Adrenal gland (tissue), 12 donors: ENCODE results near the gene VAMP1. TPM values are rescaled to one million over a fixed set of nuclear protein-coding genes. Genes with fewer than 3 reads are reported as not detected.

Source experiments
- DNase-seq, 7 donors: peaks; one replicate each; pipeline ENCODE4 v3.0.0-alpha.2; 2019 to 2020
- H3K27ac ChIP-seq, 5 donors: fragments of 200-600 bp; sonication (generic) in 4 of 5; 1 replicate in 3 of 5; 2 replicates in 2 of 5; pipeline versions ENCODE4 v1.5.1 to v1.8.0; 2016 to 2020; ENCODE audit warnings: mild to moderate bottlenecking in 1 of 5
- H3K27me3 ChIP-seq: fragments of 200-600 bp; 2 replicates; pipeline ENCODE4 v1.8.0; 2021
- H3K36me3 ChIP-seq, 2 donors: fragments of 200-600 bp; replicated peaks in 1 of 2; 1 replicate in 1 of 2; 2 replicates in 1 of 2; pipeline versions ENCODE4 v1.5.1 to v1.8.0; 2018 to 2022
- H3K4me1 ChIP-seq, 2 donors: fragments of 200-600 bp; replicated peaks in 1 of 2; 1 replicate in 1 of 2; 2 replicates in 1 of 2; pipeline versions ENCODE4 v1.5.1 to v1.8.0; 2018 to 2021
- H3K4me3 ChIP-seq, 4 donors: fragments of 200-600 bp; sonication (generic) in 3 of 4; one replicate each; pipeline ENCODE4 v1.5.1; 2016 to 2018
- H3K9me3 ChIP-seq, 3 donors: fragments of 200-600 bp; sonication (generic) in 1 of 3; replicated peaks in 1 of 3; 1 replicate in 2 of 3; 2 replicates in 1 of 3; pipeline versions ENCODE4 v1.5.1 to v1.8.0; 2016 to 2021
- POLR2A ChIP-seq, 2 donors: fragments of 450-650 bp; IDR thresholded peaks; one replicate each; pipeline ENCODE4 v1.6.1; 2017; ENCODE audit warnings: antibody characterized with exemption in 2 of 2, mild to moderate bottlenecking in 2 of 2, moderate library complexity in 1 of 2
- WGBS, 4 donors: extraction: QIAGEN DNeasy Blood & Tissue Kit in 2 of 4; methylation state at CpG; one replicate each; pipeline versions ENCODE4 v1.1.5 to v1.1.7; 2013 to 2017; 5-methylcytosine and 5-hydroxymethylcytosine counted together
- intact Hi-C, 2 donors: fragments of 100-400 bp; cut with DNase I; formaldehyde crosslinking; loops; one replicate each; pipeline versions ENCODE4 v1.14.1 to v1.15.0; 2022 to 2023
- polyA plus RNA-seq, 3 donors: library from polyadenylated mRNA; stranded (reverse); fragments of 200-250 nt in 2 of 3; fragments of 350-450 nt in 1 of 3; fragmentation: Illumina TruSeq in 1 of 3; extraction: RNeasy Lipid Tissue Mini Kit (QIAGEN cat#74804) in 1 of 3; gene quantifications; one replicate each; pipeline ENCODE4 v1.2.3, GENCODE V29; 2013 to 2014
- total RNA-seq, 9 donors: library from RNA; depleted of rRNA in 4 of 9; stranded (reverse); fragments of >200 nt in 4 of 9; fragments of 120-200 nt in 1 of 9; fragmentation: NEBNext Ultra II Directional in 1 of 9; extraction: Animal tissue kit (Norgen Biotek cat#: 25700) in 1 of 9; gene quantifications; one replicate each; pipeline versions ENCODE4 v1.1.0 to v1.2.4, GENCODE V29; 2013 to 2023
- TF ChIP-seq, protein P1 (sequence below), 6 experiments: fragments of 450-650 bp in 4 of 6; fragments of 200-600 bp in 2 of 6; sonication (generic) in 1 of 6; IDR thresholded peaks; 1 replicate in 5 of 6; 2 replicates in 1 of 6; pipeline versions ENCODE4 v1.5.1 to v1.8.0; 2016 to 2021; ENCODE audit warnings: antibody characterized with exemption in 6 of 6, mild to moderate bottlenecking in 2 of 6, moderate library complexity in 1 of 6
- donor health status: healthy with polysubstance abuse.
- donor health status: Bipolar disorder and iron deficiency.
- donor health status: DM: yes; HTN: yes; CAD: no.
- donor health status: DM: no; HTN: no; CAD: no.
- donor health status: DM: no; HTN: no; CAD: no.
- donor health status: DM: yes; HTN: yes; CAD: no.

The VAMP1 gene
- total and polyA plus RNA-seq, 12 donors: 2.8 to 26.7 (median 9.1) TPM

DNA sequence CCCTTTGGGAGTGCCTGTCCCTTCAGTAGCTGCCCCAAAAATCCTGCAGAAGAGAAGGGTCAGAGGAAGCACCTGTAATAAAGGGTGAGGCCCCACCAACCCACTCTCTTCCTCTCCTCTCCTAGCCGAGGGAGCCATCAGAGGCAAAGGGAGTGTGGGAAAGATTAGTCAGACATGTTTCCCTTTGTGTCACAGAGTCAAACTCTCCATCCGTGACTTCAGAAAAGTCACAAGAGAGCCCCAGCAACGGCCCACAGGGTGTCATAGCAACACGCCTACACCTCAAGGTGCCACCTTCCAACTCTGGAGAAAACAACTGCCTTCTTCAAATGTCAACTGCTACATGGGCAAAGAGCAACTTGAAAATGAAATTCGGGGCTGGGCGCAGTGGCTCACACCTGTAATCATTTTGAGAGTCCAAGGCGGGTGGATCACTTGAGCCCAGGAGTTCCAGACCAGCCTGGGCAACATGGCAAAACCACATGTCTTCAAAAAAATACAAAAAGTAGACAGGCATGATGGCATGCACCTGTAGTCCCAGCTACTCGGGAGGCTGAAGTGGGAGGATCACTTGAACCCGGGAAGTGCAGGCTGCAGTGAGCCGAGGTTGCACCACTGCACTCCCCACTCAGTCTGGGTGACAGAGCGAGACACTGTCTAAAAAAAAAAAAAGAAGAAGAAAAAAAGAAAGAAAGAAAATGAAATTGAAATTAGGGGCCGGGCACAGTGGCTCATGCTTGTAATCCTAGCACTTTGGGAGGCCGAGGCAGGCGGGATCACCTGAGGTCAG lies 43.4 kb downstream of the VAMP1 start:
- Histone ChIP-seq H3K9me3 (no peaks in the 10 kb centered on the region), H3K4me3 (no peak overlapping the region), H3K36me3 (no peaks in the 10 kb centered on the region), H3K4me1 (peaks cover 10 to 29% of the 10 kb centered on the region in 2 donors), H3K27me3 (no peaks in the 10 kb centered on the region), H3K27ac (no peak overlapping the region)
- TF ChIP-seq POLR2A (IDR thresholded peaks at IDR 0.05): no peak
- TF ChIP-seq, protein P1, sequence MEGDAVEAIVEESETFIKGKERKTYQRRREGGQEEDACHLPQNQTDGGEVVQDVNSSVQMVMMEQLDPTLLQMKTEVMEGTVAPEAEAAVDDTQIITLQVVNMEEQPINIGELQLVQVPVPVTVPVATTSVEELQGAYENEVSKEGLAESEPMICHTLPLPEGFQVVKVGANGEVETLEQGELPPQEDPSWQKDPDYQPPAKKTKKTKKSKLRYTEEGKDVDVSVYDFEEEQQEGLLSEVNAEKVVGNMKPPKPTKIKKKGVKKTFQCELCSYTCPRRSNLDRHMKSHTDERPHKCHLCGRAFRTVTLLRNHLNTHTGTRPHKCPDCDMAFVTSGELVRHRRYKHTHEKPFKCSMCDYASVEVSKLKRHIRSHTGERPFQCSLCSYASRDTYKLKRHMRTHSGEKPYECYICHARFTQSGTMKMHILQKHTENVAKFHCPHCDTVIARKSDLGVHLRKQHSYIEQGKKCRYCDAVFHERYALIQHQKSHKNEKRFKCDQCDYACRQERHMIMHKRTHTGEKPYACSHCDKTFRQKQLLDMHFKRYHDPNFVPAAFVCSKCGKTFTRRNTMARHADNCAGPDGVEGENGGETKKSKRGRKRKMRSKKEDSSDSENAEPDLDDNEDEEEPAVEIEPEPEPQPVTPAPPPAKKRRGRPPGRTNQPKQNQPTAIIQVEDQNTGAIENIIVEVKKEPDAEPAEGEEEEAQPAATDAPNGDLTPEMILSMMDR (IDR thresholded peaks at IDR 0.05): no peak
- intact Hi-C loops: loop anchor here in 1 of 2 donors (5.0 to 10.0 kb wide), 2 partner anchors 35 to 108 kb away; partner anchors contain the start of gene GAPDH
- peak in 2 of 7 donors; percentile 20 to 41 for DNase-seq
- 79 to 87% (median 82%) methylated on average over 14 of the region's 14 CpGs for WGBS, 4 donors

DNA sequence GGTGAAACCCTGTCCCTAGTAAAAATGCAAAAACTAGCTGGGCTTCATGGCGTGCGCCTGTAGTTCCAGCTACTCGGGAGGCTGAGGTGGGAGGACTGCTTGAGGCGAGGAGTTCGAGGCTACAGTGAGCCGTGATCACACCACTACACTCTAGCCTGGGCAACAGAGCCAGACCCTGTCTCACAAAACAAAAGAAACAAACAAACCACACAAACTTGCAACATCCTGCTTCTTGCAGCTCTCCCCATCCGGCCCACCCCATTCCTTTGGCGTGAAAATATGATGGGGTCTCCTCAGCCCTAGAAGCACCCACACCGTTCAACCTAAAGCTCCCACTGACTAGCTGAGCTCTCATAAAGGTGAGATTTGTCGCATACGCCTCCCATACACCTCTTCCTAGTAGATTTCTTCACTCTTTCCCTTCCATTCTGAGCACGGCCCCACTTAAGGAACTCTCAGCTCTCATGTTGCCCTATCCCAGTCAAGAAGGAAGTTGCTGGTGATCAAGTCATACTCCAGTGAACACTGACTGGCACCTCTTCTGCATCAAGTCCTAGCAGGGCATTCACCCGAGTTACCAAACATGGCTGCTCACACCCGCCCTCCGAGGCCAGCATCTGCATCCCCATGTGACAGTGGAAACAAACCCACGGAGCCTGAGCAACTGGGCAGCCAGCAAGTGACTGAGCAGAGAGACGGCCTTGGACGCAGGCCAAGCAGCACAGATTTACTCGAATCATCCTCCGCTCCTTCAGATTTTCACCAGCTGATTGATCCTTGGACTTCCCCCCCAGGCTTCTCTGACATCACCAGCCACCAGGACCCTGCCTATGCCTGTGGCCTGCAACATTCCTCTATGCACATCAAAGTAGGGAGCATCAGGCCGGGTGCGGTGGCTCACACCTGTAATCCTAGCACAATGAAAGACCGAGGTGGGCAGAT lies 44.6 kb downstream of the VAMP1 start:
- TF ChIP-seq POLR2A (IDR thresholded peaks at IDR 0.05): no peak
- TF ChIP-seq, protein P1 (IDR thresholded peaks at IDR 0.05): no peak
- H3K36me3 ChIP-seq: no peaks in the 10 kb centered on the region
- H3K4me3 ChIP-seq: no peak overlapping the region
- no peaks in the 10 kb centered on the region for H3K9me3 ChIP-seq
- H3K4me1 ChIP-seq: peaks cover 10 to 23% of the 10 kb centered on the region in 2 donors
- intact Hi-C loops: loop anchor here in 1 of 2 donors (5.0 to 10.0 kb wide), 2 partner anchors 36 to 109 kb away; partner anchors contain the start of gene GAPDH
- no peaks in the 10 kb centered on the region for H3K27me3 ChIP-seq
- peak overlapping the region in 2 of 5 donors; percentile 25 to 28 for H3K27ac ChIP-seq
- WGBS, 4 donors: 70 to 82% (median 72%) methylated on average over 17 to 23 of the region's 23 CpGs
- peak; percentile 61 to 91 (median 88) for DNase-seq

DNA sequence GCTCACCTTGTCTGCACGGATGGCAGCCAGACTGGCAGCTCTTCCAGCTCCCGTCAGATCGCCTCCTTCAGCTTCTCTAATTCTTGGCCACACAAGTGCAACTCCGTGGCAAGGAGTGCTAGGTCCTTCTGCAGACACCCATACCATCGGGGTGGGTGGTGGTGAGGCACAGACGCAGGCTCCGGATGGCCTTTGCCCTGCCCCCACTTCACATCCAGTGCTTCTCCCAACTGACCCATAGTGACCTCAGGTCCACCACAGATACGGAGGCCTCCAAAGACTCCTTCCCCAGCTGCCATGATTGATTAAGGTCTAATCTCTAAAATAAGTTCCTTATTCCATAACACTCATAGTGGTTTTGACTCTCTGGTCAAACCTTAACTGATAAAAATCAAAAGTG lies 45.6 kb downstream of the VAMP1 start:
- no peak overlapping the region for H3K27ac ChIP-seq
- peaks cover 10 to 13% of the 10 kb centered on the region in 2 donors for H3K4me1 ChIP-seq
- no peaks in the 10 kb centered on the region for H3K36me3 ChIP-seq
- DNase-seq: peak in 2 of 7 donors; percentile 16 to 50
- WGBS, 4 donors: 83 to 85% (median 84%) methylated on average over 6 to 8 of the region's 8 CpGs
- no peaks in the 10 kb centered on the region for H3K9me3 ChIP-seq
- no peaks in the 10 kb centered on the region for H3K27me3 ChIP-seq
- TF ChIP-seq POLR2A (IDR thresholded peaks at IDR 0.05): no peak
- TF ChIP-seq, protein P1 (IDR thresholded peaks at IDR 0.05): no peak
- no peak overlapping the region for H3K4me3 ChIP-seq
- intact Hi-C loops: loop anchor here (5.0 to 10.0 kb wide), 2 partner anchors 37 to 110 kb away; partner anchors contain the start of gene GAPDH (in 1 of the 2)

DNA sequence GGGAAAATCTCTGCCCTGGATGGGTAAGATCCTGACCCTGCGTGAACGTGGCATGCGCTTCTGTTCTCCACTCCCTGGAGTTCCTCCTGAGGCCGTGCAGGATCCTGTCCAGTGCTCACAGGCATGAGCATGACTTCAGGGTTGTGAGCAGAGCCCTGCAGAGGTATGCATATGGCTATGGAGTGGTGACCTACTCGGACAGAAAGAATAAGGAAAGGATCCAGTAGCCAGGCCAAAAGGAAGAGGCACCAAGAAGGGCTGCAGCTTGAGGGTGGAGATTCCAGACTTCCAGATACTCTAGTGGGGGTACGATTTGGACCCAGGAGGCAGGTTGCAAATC lies 46.5 kb downstream of the VAMP1 start:
- Histone ChIP-seq H3K27me3 (no peaks in the 10 kb centered on the region), H3K4me3 (no peak overlapping the region), H3K36me3 (no peaks in the 10 kb centered on the region), H3K4me1 (peaks cover 10 to 11% of the 10 kb centered on the region in 2 donors), H3K9me3 (no peaks in the 10 kb centered on the region), H3K27ac (peak overlapping the region in 4 of 5 donors; percentile 35 to 76 (median 68))
- no peak for TF ChIP-seq POLR2A (IDR thresholded peaks at IDR 0.05)
- TF ChIP-seq, protein P1 (IDR thresholded peaks at IDR 0.05): no peak
- DNase-seq: no peak
- intact Hi-C loops: loop anchor here (5.0 to 10.0 kb wide), 2 partner anchors 38 to 111 kb away; partner anchors contain the start of gene GAPDH (in 1 of the 2)
- 32 to 56% (median 42%) methylated on average over 3 to 6 of the region's 6 CpGs for WGBS, 4 donors
